HT-29 (cell line): ENCODE measurements around the gene WDFY4. TPM values are rescaled to one million over a fixed set of nuclear protein-coding genes. Genes with fewer than 3 reads are reported as not detected.

Experiments
- DNase-seq: peaks from one replicate; pipeline ENCODE4 v3.0.0-alpha.2; 2015; ENCODE audit warnings: low spot score
- total RNA-seq: library from RNA; depleted of rRNA; stranded (reverse); fragments of >200 nt; shearing (Covaris generic); gene quantifications from 2 replicates; pipeline ENCODE4 v1.2.3, GENCODE V29; 2014

The WDFY4 gene
- total RNA-seq, 1 experiment from 2014 or later, result 0.10 TPM

DNA sequence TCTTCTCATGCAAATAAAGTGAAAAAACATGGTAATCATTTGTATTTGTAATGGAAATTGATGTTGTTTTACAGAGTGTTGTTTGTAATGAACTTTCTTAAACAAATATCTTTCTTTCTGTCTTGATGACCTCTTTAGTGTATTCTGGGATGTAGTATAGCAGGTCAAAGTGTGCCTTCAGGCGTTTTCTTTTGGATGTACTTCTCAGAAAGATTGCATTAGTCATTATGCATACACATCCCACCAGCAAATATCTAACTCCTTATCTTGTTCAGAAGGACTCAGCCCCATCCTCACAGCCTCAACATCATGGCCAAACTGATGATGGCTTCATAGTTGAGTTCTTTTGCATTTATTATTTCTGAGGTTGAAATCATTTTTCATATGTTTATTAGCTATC is 130.3 kb downstream of the WDFY4 start:
- no peak for DNase-seq

DNA sequence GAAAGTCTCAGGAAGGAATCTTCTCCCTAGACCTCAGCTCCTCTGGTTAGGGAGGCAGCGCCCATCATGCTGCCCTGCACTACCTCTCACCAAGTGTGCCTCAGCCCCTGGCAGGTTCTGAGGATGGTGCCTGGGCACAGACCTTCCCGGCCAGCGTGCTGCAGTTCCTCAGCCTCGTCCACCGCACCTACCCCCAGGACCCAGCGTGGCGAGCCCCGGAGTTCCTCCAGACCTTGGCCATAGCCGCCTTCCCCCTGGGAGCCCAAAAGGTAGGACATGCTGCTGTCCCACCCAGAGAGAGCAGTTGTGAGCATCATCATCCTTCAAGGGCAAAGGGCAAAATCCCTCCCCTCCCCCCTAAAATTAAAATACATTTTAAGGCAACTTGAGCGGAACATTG is 132.5 kb downstream of the WDFY4 start:
- no peak for DNase-seq

DNA sequence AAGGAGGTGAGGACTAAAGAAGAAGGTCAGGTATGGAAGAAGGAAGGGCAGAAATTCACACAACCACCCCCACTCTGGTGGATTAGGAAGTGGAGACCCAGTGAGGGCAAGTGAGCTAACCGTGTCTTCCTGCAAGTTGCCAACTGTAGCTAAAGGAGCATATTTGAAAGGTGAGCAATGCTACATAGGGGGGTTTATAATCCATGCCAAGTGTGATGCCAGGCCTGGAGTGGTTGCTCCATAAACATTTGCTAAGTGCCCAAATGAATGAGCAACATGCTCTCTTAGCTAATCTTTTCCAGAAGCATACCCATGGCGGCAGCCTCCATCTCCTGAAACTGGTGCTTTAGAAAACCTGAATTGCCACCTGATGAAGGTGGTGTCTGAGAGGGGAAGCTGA is 133.4 kb downstream of the WDFY4 start:
- no peak for DNase-seq

- DNase-seq, result no peak
Measured at GRCh38 chr10:48818861-48819520, 134.3 kb downstream of the WDFY4 start.

DNA sequence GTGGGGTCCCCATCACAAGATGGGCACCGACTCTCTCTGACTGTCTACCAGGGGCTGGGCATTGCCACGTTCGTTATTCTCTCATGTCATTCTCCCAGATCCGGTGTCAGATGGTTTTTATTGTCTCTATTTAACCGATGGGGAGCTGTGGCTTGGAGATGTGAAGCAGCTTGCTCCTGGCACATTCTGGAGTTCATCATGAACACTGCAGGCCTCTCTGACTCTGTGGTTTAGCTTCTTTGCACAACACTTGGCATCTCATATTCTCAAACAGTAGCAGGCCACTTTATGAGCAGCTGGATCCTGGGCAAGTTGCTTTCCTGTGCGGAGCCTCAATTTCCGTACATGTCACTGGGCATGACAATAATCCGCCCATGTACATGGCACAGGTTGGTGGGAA is 135.1 kb downstream of the WDFY4 start:
- no peak for DNase-seq

DNA sequence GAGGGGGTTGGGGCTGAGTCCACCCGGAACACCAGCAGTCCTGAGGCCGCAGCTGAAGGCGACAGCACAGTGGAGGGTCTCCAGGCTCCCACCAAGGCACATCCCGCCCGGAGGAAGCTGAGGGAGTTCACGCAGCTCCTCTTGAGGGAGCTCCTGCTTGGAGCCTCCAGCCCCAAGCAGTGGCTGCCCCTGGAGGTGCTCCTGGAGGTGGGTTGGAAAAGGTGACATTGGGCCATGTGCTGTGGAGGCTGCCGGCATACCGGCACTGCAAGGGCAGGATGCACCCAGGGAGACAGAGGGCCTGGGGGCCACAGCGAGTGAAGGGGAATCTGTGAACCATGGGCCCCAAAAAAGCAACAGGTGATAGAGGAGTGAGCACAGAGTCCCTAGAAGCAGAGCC is 135.6 kb downstream of the WDFY4 start:
- no peak for DNase-seq

DNA sequence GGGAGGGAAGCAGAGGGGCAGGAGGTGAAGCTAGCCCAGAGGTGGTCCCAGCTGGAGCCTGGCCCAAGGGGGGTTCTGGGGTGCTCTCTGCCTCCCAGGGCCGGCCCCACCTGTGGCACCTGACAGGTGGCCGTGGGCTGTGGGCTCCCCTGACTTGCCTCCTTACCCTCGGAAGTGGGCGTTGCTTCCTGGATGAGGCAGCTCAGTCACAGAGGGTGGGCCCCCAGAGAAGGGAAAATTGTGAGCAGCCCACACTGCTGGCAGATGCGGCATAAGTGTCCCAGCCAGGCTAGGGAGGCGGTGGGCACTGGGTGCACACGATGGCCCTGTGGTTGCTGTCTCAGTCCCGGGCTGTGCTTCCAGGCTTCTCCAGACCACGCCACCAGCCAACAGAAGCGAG is 136.0 kb downstream of the WDFY4 start:
- DNase-seq, result no peak

DNA sequence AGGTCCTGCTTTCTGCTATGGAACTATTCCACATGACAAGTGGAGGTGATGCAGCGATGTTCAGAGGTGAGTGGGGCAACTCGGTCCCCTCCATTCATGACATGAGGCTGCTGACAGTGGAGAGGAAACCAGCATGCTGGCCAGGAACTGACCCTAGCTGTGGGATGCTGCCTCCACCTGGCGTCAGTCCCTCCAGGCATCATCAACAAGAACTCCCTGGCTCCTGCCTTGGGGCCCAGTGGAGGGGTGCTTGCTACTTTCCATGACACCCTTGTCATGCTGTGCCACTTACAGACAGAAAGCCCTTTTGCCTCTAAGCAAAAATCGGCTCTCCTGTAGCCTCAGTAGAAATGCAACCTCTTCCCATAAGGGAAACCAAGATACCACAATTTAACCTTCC is 136.4 kb downstream of the WDFY4 start:
- no peak for DNase-seq

- DNase-seq, result no peak
Measured at GRCh38 chr10:48821692-48822091, 137.0 kb downstream of the WDFY4 start.

GRCh38 chr10:48833674-48834073 is 149.0 kb downstream of the WDFY4 start:
- DNase-seq, result no peak

- DNase-seq, result no peak
Measured at GRCh38 chr10:48834189-48834965, 149.7 kb downstream of the WDFY4 start.

GRCh38 chr10:48835781-48836180 is 151.1 kb downstream of the WDFY4 start:
- no peak for DNase-seq

DNA sequence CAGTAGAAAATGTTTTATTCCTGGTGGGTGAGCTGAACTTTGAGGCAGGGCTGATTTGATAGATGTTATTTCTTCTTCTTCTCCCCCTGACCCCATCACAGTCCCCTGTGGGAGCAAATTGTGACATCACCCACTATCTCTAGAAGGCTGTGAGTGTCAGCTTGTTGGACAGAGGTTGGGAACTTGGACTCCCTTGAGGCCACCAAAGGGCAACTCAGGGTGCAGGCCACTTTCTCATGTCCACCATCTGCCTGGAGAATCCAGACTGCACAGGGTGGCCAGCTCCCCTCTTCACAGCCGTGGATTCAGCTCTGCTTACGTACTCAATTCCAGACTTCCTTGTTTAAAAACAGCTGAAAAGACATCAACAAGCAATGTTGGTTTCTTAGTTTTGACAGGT is 151.9 kb downstream of the WDFY4 start:
- DNase-seq, result no peak

GRCh38 chr10:48838834-48839233 is 154.2 kb downstream of the WDFY4 start:
- DNase-seq, result no peak

- DNase-seq, result no peak
Measured at GRCh38 chr10:48839809-48840679, 155.4 kb downstream of the WDFY4 start.

GRCh38 chr10:48842231-48842630 is 157.6 kb downstream of the WDFY4 start:
- DNase-seq, result no peak

GRCh38 chr10:48843198-48843597 is 158.5 kb downstream of the WDFY4 start:
- no peak for DNase-seq

DNA sequence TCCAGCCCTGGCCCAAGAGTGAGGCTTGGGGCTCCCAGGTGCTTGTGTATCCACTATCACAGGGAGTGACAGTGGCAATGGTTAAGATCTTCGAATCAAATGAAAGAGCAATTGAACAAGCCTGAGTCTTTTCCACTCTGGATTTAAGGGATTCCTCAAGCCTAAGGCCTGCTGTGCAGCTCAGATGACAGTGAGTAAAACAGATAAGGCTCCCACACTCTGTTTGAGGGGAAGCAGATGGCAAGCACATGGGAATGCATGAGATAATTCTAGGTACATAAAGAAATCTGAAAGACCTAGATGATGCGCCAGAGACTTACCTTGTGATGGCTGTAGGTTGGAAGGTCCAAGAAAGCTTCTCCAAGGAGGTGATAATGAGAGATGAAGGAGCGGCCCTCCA is 159.9 kb downstream of the WDFY4 start:
- no peak for DNase-seq

DNA sequence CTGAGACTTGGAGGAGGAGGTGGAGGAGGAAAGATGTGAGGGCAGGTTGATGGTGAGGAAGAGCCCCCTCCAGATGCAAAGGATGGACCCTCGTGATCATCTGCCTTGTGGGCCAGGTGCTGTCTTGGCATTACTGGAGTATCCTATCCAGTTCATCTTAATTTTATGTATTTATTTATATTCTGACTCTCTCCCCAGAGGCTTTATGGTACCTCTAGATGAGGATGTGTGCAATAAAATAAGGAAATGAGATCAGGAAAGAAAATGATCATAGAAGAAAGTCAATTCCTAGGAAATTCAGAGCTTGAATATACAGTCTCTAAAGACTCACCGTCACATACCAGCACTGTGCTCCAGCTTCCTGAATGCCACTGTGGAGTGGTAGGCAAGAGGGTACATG is 160.8 kb downstream of the WDFY4 start:
- no peak for DNase-seq

DNA sequence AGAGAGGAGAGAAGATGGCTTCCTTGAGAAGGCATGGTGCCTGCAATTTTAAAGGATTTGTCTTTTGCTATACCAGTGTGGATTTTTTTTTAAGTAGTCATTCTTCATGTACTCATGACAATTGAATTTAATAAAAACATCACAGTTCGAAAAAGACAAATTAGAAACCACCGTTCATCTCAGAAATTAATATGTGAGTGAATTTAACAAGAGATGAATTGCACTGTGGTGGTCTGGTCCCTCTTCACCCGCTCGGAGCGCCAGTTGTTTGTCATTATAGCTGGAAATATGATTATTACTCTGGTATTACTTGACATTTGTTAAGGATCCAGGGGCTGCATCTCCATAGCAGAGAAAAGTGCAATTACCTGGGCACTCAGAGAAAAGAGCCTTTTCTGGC is 163.0 kb downstream of the WDFY4 start:
- no peak for DNase-seq

GRCh38 chr10:48856855-48857254 is 172.2 kb downstream of the WDFY4 start:
- no peak for DNase-seq

- DNase-seq, result no peak
Measured at GRCh38 chr10:48872234-48872633, 187.6 kb downstream of the WDFY4 start.
